ENCODE data around the gene CIDEC. TPM values are rescaled to one million over a fixed set of nuclear protein-coding genes. Genes with fewer than 3 reads are reported as not detected.

Gene CIDEC
- total and polyA plus RNA-seq, 2 donors: 0.14 to 0.91 TPM

- Histone ChIP-seq H3K27ac (ENCODE audit: low read depth in 1 of 2, low read length in 1 of 2) (no peak overlapping the region), H3K4me3 (ENCODE audit: low read length in 2 of 2) (no peak overlapping the region), H3K27me3 (ENCODE audit: control insufficient read depth in 2 of 2, insufficient read depth in 1 of 2, low read length in 1 of 2) (no peaks in the 10 kb centered on the region), H3K36me3 (ENCODE audit: control insufficient read depth in 2 of 2, insufficient read depth in 2 of 2, low read length in 1 of 2) (peaks cover 9 to 10% of the 10 kb centered on the region in 2 donors), H3K9me3 (ENCODE audit: control insufficient read depth in 2 of 2, insufficient read depth in 1 of 2, low read length in 1 of 2) (peaks cover 0 to 8% of the 10 kb centered on the region in 2 donors), H3K4me1 (ENCODE audit: control insufficient read depth in 2 of 2, insufficient read depth in 2 of 2, low read length in 2 of 2) (peaks cover 9 to 17% of the 10 kb centered on the region in 2 donors)
- WGBS: 79% methylated on average over 6 of the region's 6 CpGs
- no peak for DNase-seq (ENCODE audit: low read depth in 6 of 9, low spot score in 9 of 9)
These were observed 33.8 kb downstream of the CIDEC start for GRCh38 chr3:9846231-9846630.

GRCh38 chr3:9843715-9844438, 36.2 kb downstream of the CIDEC start, which contains the start of gene RPUSD3:
TSS of gene RPUSD3 (minus strand) at chr3:9844008. CDS start at chr3:9843990, 18 bp downstream.
- WGBS: under 1% methylated on average over 42 of the region's 42 CpGs

GRCh38 chr3:9841015-9841414, 39.0 kb downstream of the CIDEC start:
- Histone ChIP-seq H3K36me3 (ENCODE audit: control insufficient read depth in 2 of 2, insufficient read depth in 2 of 2, low read length in 1 of 2) (peaks cover 25 to 37% of the 10 kb centered on the region in 2 donors), H3K27me3 (ENCODE audit: control insufficient read depth in 2 of 2, insufficient read depth in 1 of 2, low read length in 1 of 2) (no peaks in the 10 kb centered on the region)
- WGBS: 86% methylated on average over 8 of the region's 8 CpGs

More at GRCh38 chr3:9843715-9844438, 36.2 kb downstream of the CIDEC start, which contains the start of gene RPUSD3:
- DNase-seq (ENCODE audit: low read depth in 6 of 9, low spot score in 9 of 9): peak; percentile 89 to 98 (median 93)
- H3K4me3 ChIP-seq (ENCODE audit: low read length in 2 of 2): peak within 1 kb of the TSS; percentile 87 to 96
- H3K4me1 ChIP-seq (ENCODE audit: control insufficient read depth in 2 of 2, insufficient read depth in 2 of 2, low read length in 2 of 2): peaks cover 9 to 17% of the 10 kb centered on the region in 2 donors
- H3K9me3 ChIP-seq (ENCODE audit: control insufficient read depth in 2 of 2, insufficient read depth in 1 of 2, low read length in 1 of 2): peaks cover 0 to 8% of the 10 kb centered on the region in 2 donors
- no peaks in the 10 kb centered on the region for H3K27me3 ChIP-seq (ENCODE audit: control insufficient read depth in 2 of 2, insufficient read depth in 1 of 2, low read length in 1 of 2)
- H3K36me3 ChIP-seq (ENCODE audit: control insufficient read depth in 2 of 2, insufficient read depth in 2 of 2, low read length in 1 of 2): peaks cover 13 to 30% of the 10 kb centered on the region in 2 donors
- H3K27ac ChIP-seq (ENCODE audit: low read depth in 1 of 2, low read length in 1 of 2): peak within 1 kb of the TSS; percentile 70 to 79

GRCh38 chr3:9838856-9839255, 41.2 kb downstream of the CIDEC start:
- Histone ChIP-seq H3K27ac (ENCODE audit: low read depth in 1 of 2, low read length in 1 of 2) (no peak overlapping the region), H3K9me3 (ENCODE audit: control insufficient read depth in 2 of 2, insufficient read depth in 1 of 2, low read length in 1 of 2) (no peaks in the 10 kb centered on the region), H3K36me3 (ENCODE audit: control insufficient read depth in 2 of 2, insufficient read depth in 2 of 2, low read length in 1 of 2) (peaks cover 44 to 56% of the 10 kb centered on the region in 2 donors), H3K27me3 (ENCODE audit: control insufficient read depth in 2 of 2, insufficient read depth in 1 of 2, low read length in 1 of 2) (no peaks in the 10 kb centered on the region), H3K4me3 (ENCODE audit: low read length in 2 of 2) (no peak overlapping the region), H3K4me1 (ENCODE audit: control insufficient read depth in 2 of 2, insufficient read depth in 2 of 2, low read length in 2 of 2) (peaks cover 5 to 20% of the 10 kb centered on the region in 2 donors)
- no peak for DNase-seq (ENCODE audit: low read depth in 6 of 9, low spot score in 9 of 9)
- 93% methylated on average over 4 of the region's 4 CpGs for WGBS

More at GRCh38 chr3:9841015-9841414, 39.0 kb downstream of the CIDEC start:
- no peak for DNase-seq (ENCODE audit: low read depth in 6 of 9, low spot score in 9 of 9)
- no peak overlapping the region for H3K4me3 ChIP-seq (ENCODE audit: low read length in 2 of 2)
- no peaks in the 10 kb centered on the region for H3K9me3 ChIP-seq (ENCODE audit: control insufficient read depth in 2 of 2, insufficient read depth in 1 of 2, low read length in 1 of 2)
- H3K4me1 ChIP-seq (ENCODE audit: control insufficient read depth in 2 of 2, insufficient read depth in 2 of 2, low read length in 2 of 2): peaks cover 9 to 27% of the 10 kb centered on the region in 2 donors
- H3K27ac ChIP-seq (ENCODE audit: low read depth in 1 of 2, low read length in 1 of 2): no peak overlapping the region

GRCh38 chr3:9837701-9838582, 42.1 kb downstream of the CIDEC start:
- no peaks in the 10 kb centered on the region for H3K27me3 ChIP-seq (ENCODE audit: control insufficient read depth in 2 of 2, insufficient read depth in 1 of 2, low read length in 1 of 2)
- H3K4me3 ChIP-seq (ENCODE audit: low read length in 2 of 2): no peak overlapping the region
- H3K4me1 ChIP-seq (ENCODE audit: control insufficient read depth in 2 of 2, insufficient read depth in 2 of 2, low read length in 2 of 2): peaks cover 3 to 17% of the 10 kb centered on the region in 2 donors
- WGBS: 80% methylated on average over 12 of the region's 12 CpGs
- peak in 1 of 9 donors; percentile 42 for DNase-seq (ENCODE audit: low read depth in 6 of 9, low spot score in 9 of 9)
- no peak overlapping the region for H3K27ac ChIP-seq (ENCODE audit: low read depth in 1 of 2, low read length in 1 of 2)
- H3K36me3 ChIP-seq (ENCODE audit: control insufficient read depth in 2 of 2, insufficient read depth in 2 of 2, low read length in 1 of 2): peaks cover 50 to 63% of the 10 kb centered on the region in 2 donors
- no peaks in the 10 kb centered on the region for H3K9me3 ChIP-seq (ENCODE audit: control insufficient read depth in 2 of 2, insufficient read depth in 1 of 2, low read length in 1 of 2)

- H3K4me1 ChIP-seq (ENCODE audit: control insufficient read depth in 2 of 2, insufficient read depth in 2 of 2, low read length in 2 of 2): peaks cover 0 to 12% of the 10 kb centered on the region in 2 donors
- WGBS: 97% methylated on average over 18 of the region's 18 CpGs
These were observed 45.3 kb downstream of the CIDEC start for GRCh38 chr3:9834520-9835380.

GRCh38 chr3:9833078-9833477, 47.0 kb downstream of the CIDEC start:
- H3K27ac ChIP-seq (ENCODE audit: low read depth in 1 of 2, low read length in 1 of 2): no peak overlapping the region
- no peak for DNase-seq (ENCODE audit: low read depth in 6 of 9, low spot score in 9 of 9)
- peaks cover 0 to 4% of the 10 kb centered on the region in 2 donors for H3K4me1 ChIP-seq (ENCODE audit: control insufficient read depth in 2 of 2, insufficient read depth in 2 of 2, low read length in 2 of 2)
- 98% methylated on average over 9 of the region's 9 CpGs for WGBS
- no peaks in the 10 kb centered on the region for H3K9me3 ChIP-seq (ENCODE audit: control insufficient read depth in 2 of 2, insufficient read depth in 1 of 2, low read length in 1 of 2)
- H3K36me3 ChIP-seq (ENCODE audit: control insufficient read depth in 2 of 2, insufficient read depth in 2 of 2, low read length in 1 of 2): peaks cover 46 to 54% of the 10 kb centered on the region in 2 donors
- H3K27me3 ChIP-seq (ENCODE audit: control insufficient read depth in 2 of 2, insufficient read depth in 1 of 2, low read length in 1 of 2): no peaks in the 10 kb centered on the region
- H3K4me3 ChIP-seq (ENCODE audit: low read length in 2 of 2): no peak overlapping the region

More at GRCh38 chr3:9834520-9835380, 45.3 kb downstream of the CIDEC start:
- H3K9me3 ChIP-seq (ENCODE audit: control insufficient read depth in 2 of 2, insufficient read depth in 1 of 2, low read length in 1 of 2): no peaks in the 10 kb centered on the region
- no peak overlapping the region for H3K27ac ChIP-seq (ENCODE audit: low read depth in 1 of 2, low read length in 1 of 2)
- DNase-seq (ENCODE audit: low read depth in 6 of 9, low spot score in 9 of 9): no peak
- peaks cover 45 to 53% of the 10 kb centered on the region in 2 donors for H3K36me3 ChIP-seq (ENCODE audit: control insufficient read depth in 2 of 2, insufficient read depth in 2 of 2, low read length in 1 of 2)
- no peak overlapping the region for H3K4me3 ChIP-seq (ENCODE audit: low read length in 2 of 2)
- no peaks in the 10 kb centered on the region for H3K27me3 ChIP-seq (ENCODE audit: control insufficient read depth in 2 of 2, insufficient read depth in 1 of 2, low read length in 1 of 2)

- Histone ChIP-seq H3K9me3 (ENCODE audit: control insufficient read depth in 2 of 2, insufficient read depth in 1 of 2, low read length in 1 of 2) (no peaks in the 10 kb centered on the region), H3K36me3 (ENCODE audit: control insufficient read depth in 2 of 2, insufficient read depth in 2 of 2, low read length in 1 of 2) (peaks cover 50 to 54% of the 10 kb centered on the region in 2 donors), H3K27me3 (ENCODE audit: control insufficient read depth in 2 of 2, insufficient read depth in 1 of 2, low read length in 1 of 2) (no peaks in the 10 kb centered on the region), H3K4me1 (ENCODE audit: control insufficient read depth in 2 of 2, insufficient read depth in 2 of 2, low read length in 2 of 2) (no peaks in the 10 kb centered on the region), H3K4me3 (ENCODE audit: low read length in 2 of 2) (no peak overlapping the region), H3K27ac (ENCODE audit: low read depth in 1 of 2, low read length in 1 of 2) (no peak overlapping the region)
- no peak for DNase-seq (ENCODE audit: low read depth in 6 of 9, low spot score in 9 of 9)
- 97% methylated on average over 3 of the region's 3 CpGs for WGBS
These were observed 48.8 kb downstream of the CIDEC start for GRCh38 chr3:9831253-9831652.
